A673 (cell line): Measurements from ENCODE around the gene ANKRD11. TPM values are rescaled to one million over a fixed set of nuclear protein-coding genes. Genes with fewer than 3 reads are reported as not detected.

ENCODE experiments used
- BruUV-seq: library from RNA; stranded (reverse); fragments of 400-500 nt; replicated peaks from 2 replicates; lab custom pipeline; 2021; lab: Mats Ljungman, UMichigan
- CTCF ChIA-PET: fragments of 300-600 bp; sonication (Branson Sonifier 250); formaldehyde crosslinking; loops from one replicate; lab custom pipeline; 2022; ENCODE audit warnings: antibody characterized with exemption; lab: Charles Lee
- POLR2A ChIA-PET: fragments of 300-600 bp; sonication (Branson Sonifier 250); formaldehyde crosslinking; loops from one replicate; lab custom pipeline; 2022; ENCODE audit warnings: antibody characterized with exemption; ENCODE audit not compliant: low non-redundant PET; lab: Charles Lee
- DNase-seq: peaks from one replicate; pipeline ENCODE4 v3.0.0-alpha.2; 2015; ENCODE audit warnings: low spot score
- H3K27ac ChIP-seq: fragments of 200-600 bp; sonication (generic); 2 replicates; pipeline ENCODE4 v1.5.1; 2016; ENCODE audit warnings: mixed run types, low read depth, mild to moderate bottlenecking, mixed read lengths, antibody characterized with exemption, low read length; ENCODE audit not compliant: poor library complexity, severe bottlenecking
- H3K27me3 ChIP-seq: fragments of 200-600 bp; sonication (generic); replicated peaks from 2 replicates; pipeline ENCODE4 v1.6.1; 2017; ENCODE audit warnings: mixed run types, low read depth, mild to moderate bottlenecking, mixed read lengths, antibody characterized with exemption, low read length; ENCODE audit not compliant: insufficient read depth, poor library complexity
- H3K36me3 ChIP-seq: fragments of 200-600 bp; sonication (generic); 2 replicates; pipeline ENCODE4 v1.6.1; 2016; ENCODE audit warnings: mixed run types, mild to moderate bottlenecking, mixed read lengths, antibody characterized with exemption, low read length; ENCODE audit not compliant: insufficient read depth, poor library complexity, severe bottlenecking
- H3K4me1 ChIP-seq: fragments of 200-600 bp; sonication (generic); 2 replicates; pipeline ENCODE4 v1.6.1; 2017; ENCODE audit warnings: mixed run types, mild to moderate bottlenecking, mixed read lengths, antibody characterized with exemption, low read length; ENCODE audit not compliant: insufficient read depth, poor library complexity, severe bottlenecking
- H3K4me3 ChIP-seq: fragments of 200-600 bp; sonication (generic); 2 replicates; pipeline ENCODE4 v1.5.1; 2016; ENCODE audit warnings: low read depth, mixed run types, mild to moderate bottlenecking, mixed read lengths, low read length; ENCODE audit not compliant: poor library complexity, severe bottlenecking
- H3K9me3 ChIP-seq: fragments of 200-600 bp; sonication (generic); 2 replicates; pipeline ENCODE4 v1.6.1; 2016; ENCODE audit warnings: mixed run types, low read depth, mild to moderate bottlenecking, mixed read lengths, antibody characterized with exemption, low read length; ENCODE audit not compliant: poor library complexity, severe bottlenecking
- CTCF ChIP-seq: fragments of 300-800, 200-600 bp; sonication (generic); conservative IDR thresholded peaks from 2 replicates; pipeline ENCODE4 v1.5.1; 2017; ENCODE audit warnings: low read depth, mild to moderate bottlenecking, antibody characterized with exemption, low read length, moderate library complexity, mixed read lengths
- EZH2 ChIP-seq: fragments of 200-600 bp; sonication (generic); IDR thresholded peaks from 2 replicates; pipeline ENCODE4 v1.6.1; 2017; ENCODE audit warnings: borderline replicate concordance, low read depth, mild to moderate bottlenecking, mixed read lengths, antibody characterized with exemption, low read length; ENCODE audit not compliant: poor library complexity, severe bottlenecking
- intact Hi-C: fragments of 100-400 bp; cut with micrococcal nuclease; formaldehyde crosslinking; loops from one replicate; pipeline ENCODE4 v1.10.0; 2022; ENCODE audit not compliant: unreplicated experiment
- total RNA-seq: library from RNA; stranded (reverse); gene quantifications from 2 replicates; pipeline ENCODE4 v1.2.3, GENCODE V29; 2021

The ANKRD11 gene
- total RNA-seq, 1 experiment from 2014 or later: 217 TPM

GRCh38 chr16:89341697-89342694 lies 148.4 kb downstream of the ANKRD11 start:
- TF ChIP-seq EZH2 (no peak), CTCF (no peak)
- Histone ChIP-seq H3K27me3 (no peaks in the 10 kb centered on the region), H3K36me3 (no peaks in the 10 kb centered on the region), H3K4me3 (no peak overlapping the region), H3K4me1 (peaks cover 37% of the 10 kb centered on the region), H3K9me3 (no peaks in the 10 kb centered on the region), H3K27ac (peak overlapping the region; percentile 14)
- no TSS peak for BruUV-seq
- intact Hi-C loops: no loop called here
- ChIA-PET POLR2A (no interaction called here), CTCF (no interaction called here)
- no peak for DNase-seq

- H3K36me3 ChIP-seq: no peaks in the 10 kb centered on the region
- intact Hi-C loops: no loop called here
- TF ChIP-seq EZH2: no peak
- no peak for TF ChIP-seq CTCF
- H3K27ac ChIP-seq: peak overlapping the region; percentile 14
- POLR2A ChIA-PET: no interaction called here
- no peaks in the 10 kb centered on the region for H3K27me3 ChIP-seq
- no peak overlapping the region for H3K4me3 ChIP-seq
- H3K4me1 ChIP-seq: peaks cover 34% of the 10 kb centered on the region
- CTCF ChIA-PET: no interaction called here
- no peaks in the 10 kb centered on the region for H3K9me3 ChIP-seq
- no peak for DNase-seq
- BruUV-seq: no TSS peak
Observed at GRCh38 chr16:89341279-89341678, 149.1 kb downstream of the ANKRD11 start.

GRCh38 chr16:89338863-89339262 lies 151.5 kb downstream of the ANKRD11 start:
- no TSS peak for BruUV-seq
- Histone ChIP-seq H3K9me3 (no peaks in the 10 kb centered on the region), H3K4me1 (peaks cover 36% of the 10 kb centered on the region), H3K36me3 (no peaks in the 10 kb centered on the region), H3K27me3 (no peaks in the 10 kb centered on the region), H3K27ac (no peak overlapping the region), H3K4me3 (no peak overlapping the region)
- CTCF ChIA-PET: no interaction called here
- TF ChIP-seq CTCF (no peak), EZH2 (no peak)
- intact Hi-C loops: no loop called here
- DNase-seq: no peak
- POLR2A ChIA-PET: no interaction called here
